Measurements from ENCODE around the gene ASIC1. TPM values are rescaled to one million over a fixed set of nuclear protein-coding genes. Genes with fewer than 3 reads are reported as not detected.
A peak's percentile ranks its signal among the peaks of the same experiment; 100 is the strongest.

Gene ASIC1
- total and polyA plus RNA-seq, 7 experiments from 2014 or later, result 0.14 to 10.1 (median 1.7) TPM

- Histone ChIP-seq H3K27me3 (ENCODE audit: control insufficient read depth in 2 of 2, insufficient read depth in 2 of 2, low read length in 2 of 2) (no peaks in the 10 kb centered on the region), H3K27ac (ENCODE audit: low read depth, low read length) (no peak overlapping the region), H3K4me1 (ENCODE audit: control insufficient read depth in 2 of 2, insufficient read depth in 2 of 2, low read length in 2 of 2) (peaks cover 0 to 5% of the 10 kb centered on the region in 2 donors), H3K9me3 (ENCODE audit: control insufficient read depth in 2 of 3, low read length in 3 of 3) (no peaks in the 10 kb centered on the region), H3K4me3 (ENCODE audit: low read length) (no peak overlapping the region), H3K36me3 (ENCODE audit: control insufficient read depth in 2 of 3, insufficient read depth in 3 of 3, low read length in 3 of 3) (peaks cover 15 to 81% (median 24%) of the 10 kb centered on the region in 3 experiments)
- no peak for ATAC-seq
- ChIA-PET POLR2A (interaction anchor here (0.7 to 4.0 kb wide), 2 partner anchors 21 to 26 kb away, joined by 3 to 23 read pairs; partner anchors contain the start of gene COX14), CTCF (interaction anchor here (1.4 to 3.4 kb wide), 3 partner anchors 12 to 86 kb away, joined by 4 to 20 read pairs (median 18); partner anchors contain the start of gene COX14)
- Mint-ChIP-seq H3K4me3 (no peak overlapping the region), H3K9me3 (no peaks in the 10 kb centered on the region), H3K27me3 (no peaks in the 10 kb centered on the region), H3K36me3 (peaks cover 0 to 29% (median 12%) of the 10 kb centered on the region in 5 donors), H3K4me1 (peaks cover 0 to 35% (median 30%) of the 10 kb centered on the region in 7 donors), H3K27ac (no peak overlapping the region)
- intact Hi-C loops (cut with micrococcal nuclease), result no loop called here
- DNase-seq, result no peak
Observed at GRCh38 chr12:50090391-50090790, 33.0 kb downstream of the ASIC1 start.

DNA sequence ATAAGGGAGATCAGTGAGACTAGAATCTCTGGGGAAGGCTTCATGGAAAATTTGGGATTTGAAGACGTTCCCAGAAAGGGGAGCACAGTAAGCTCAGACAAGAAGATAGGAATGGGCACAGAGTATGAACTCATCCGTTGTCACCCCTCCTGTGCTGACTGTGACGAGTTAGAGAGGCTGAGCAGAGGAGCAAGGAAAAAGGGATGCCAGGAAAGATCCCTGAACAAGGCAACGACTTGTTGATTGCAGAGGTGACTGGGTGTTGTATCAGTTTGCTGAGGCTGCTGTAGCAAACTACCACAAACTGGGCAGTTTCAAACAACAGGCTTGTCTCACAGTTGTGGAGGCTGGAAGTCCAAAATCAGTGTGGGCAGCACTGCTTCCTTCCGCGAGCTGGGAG is 40.6 kb downstream of the ASIC1 start:
- no peak overlapping the region for H3K4me3 ChIP-seq (ENCODE audit: low read length)
- peaks cover 14 to 44% (median 34%) of the 10 kb centered on the region in 5 donors for H3K36me3 Mint-ChIP-seq
- H3K27ac Mint-ChIP-seq, result peak overlapping the region in 1 of 9 donors; percentile 12
- H3K27me3 ChIP-seq (ENCODE audit: control insufficient read depth in 2 of 2, insufficient read depth in 2 of 2, low read length in 2 of 2), result peaks cover 0 to 3% of the 10 kb centered on the region in 2 donors
- DNase-seq (no peak), ATAC-seq (no peak)
- H3K4me1 Mint-ChIP-seq, result peaks cover 0 to 5% (median 0%) of the 10 kb centered on the region in 7 donors
- H3K36me3 ChIP-seq (ENCODE audit: control insufficient read depth in 2 of 3, insufficient read depth in 3 of 3, low read length in 3 of 3), result peaks cover 13 to 77% (median 33%) of the 10 kb centered on the region in 3 experiments
- no peaks in the 10 kb centered on the region for H3K4me1 ChIP-seq (ENCODE audit: control insufficient read depth in 2 of 2, insufficient read depth in 2 of 2, low read length in 2 of 2)
- H3K4me3 Mint-ChIP-seq, result no peak overlapping the region
- no peaks in the 10 kb centered on the region for H3K9me3 ChIP-seq (ENCODE audit: control insufficient read depth in 2 of 3, low read length in 3 of 3)
- H3K27ac ChIP-seq (ENCODE audit: low read depth, low read length), result no peak overlapping the region
- H3K27me3 Mint-ChIP-seq, result no peaks in the 10 kb centered on the region
- intact Hi-C loops (cut with micrococcal nuclease), result no loop called here
- no peaks in the 10 kb centered on the region for H3K9me3 Mint-ChIP-seq
- ChIA-PET CTCF (interaction anchor here (0.6 to 1.7 kb wide), 2 partner anchors 14 to 936 kb away, joined by 3 to 9 read pairs; partner anchors contain the start of gene COX14), POLR2A (interaction anchor here (3.5 kb wide), 1 partner anchor 13 kb away, joined by 26 read pairs; the partner anchor contains the start of gene COX14)

- ChIA-PET POLR2A (interaction anchor here (1.0 kb wide), 1 partner anchor 13 kb away, joined by 3 read pairs; the partner anchor contains the start of gene COX14), CTCF (interaction anchor here (2.4 kb wide), 1 partner anchor 12 kb away, joined by 9 read pairs; the partner anchor contains the start of gene COX14)
- Mint-ChIP-seq H3K27me3 (no peaks in the 10 kb centered on the region), H3K9me3 (no peaks in the 10 kb centered on the region), H3K4me1 (peaks cover 0 to 7% (median 0%) of the 10 kb centered on the region in 7 donors), H3K36me3 (peaks cover 14 to 41% (median 34%) of the 10 kb centered on the region in 5 donors), H3K27ac (peak overlapping the region in 5 of 9 donors; percentile 15 to 51 (median 28)), H3K4me3 (no peak overlapping the region)
- intact Hi-C loops (cut with micrococcal nuclease), result no loop called here
- Histone ChIP-seq H3K36me3 (ENCODE audit: control insufficient read depth in 2 of 3, insufficient read depth in 3 of 3, low read length in 3 of 3) (peaks cover 13 to 63% (median 29%) of the 10 kb centered on the region in 3 experiments), H3K9me3 (ENCODE audit: control insufficient read depth in 2 of 3, low read length in 3 of 3) (no peaks in the 10 kb centered on the region), H3K4me1 (ENCODE audit: control insufficient read depth in 2 of 2, insufficient read depth in 2 of 2, low read length in 2 of 2) (no peaks in the 10 kb centered on the region), H3K27me3 (ENCODE audit: control insufficient read depth in 2 of 2, insufficient read depth in 2 of 2, low read length in 2 of 2) (peaks cover 0 to 3% of the 10 kb centered on the region in 2 donors), H3K4me3 (ENCODE audit: low read length) (no peak overlapping the region), H3K27ac (ENCODE audit: low read depth, low read length) (no peak overlapping the region)
- DNase-seq, result no peak
- no peak for ATAC-seq
Observed at GRCh38 chr12:50099302-50100008, 42.1 kb downstream of the ASIC1 start.

DNA sequence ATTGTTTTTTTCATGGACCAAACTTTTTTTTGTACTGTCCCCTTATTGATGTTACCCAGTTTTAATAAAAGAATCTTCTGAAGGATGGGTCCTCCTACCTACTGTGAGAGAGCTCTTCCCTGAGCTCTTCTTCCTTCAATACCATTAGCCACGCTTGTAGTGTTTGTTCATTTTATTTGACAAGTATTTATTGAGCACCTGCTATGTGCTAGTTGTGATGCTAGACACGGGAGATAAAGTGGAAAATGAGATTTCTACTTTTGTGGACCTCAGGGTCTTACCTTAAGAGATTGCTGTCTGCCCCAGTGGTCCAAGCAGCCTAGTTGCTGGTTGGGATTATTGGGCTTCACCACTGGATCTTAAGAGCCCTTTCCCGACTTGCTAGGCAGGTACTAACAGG is 43.2 kb downstream of the ASIC1 start:
- H3K27ac Mint-ChIP-seq, result peak overlapping the region in 2 of 9 donors; percentile 57
- H3K36me3 ChIP-seq (ENCODE audit: control insufficient read depth in 2 of 3, insufficient read depth in 3 of 3, low read length in 3 of 3), result peaks cover 13 to 52% (median 24%) of the 10 kb centered on the region in 3 experiments
- no peaks in the 10 kb centered on the region for H3K4me1 ChIP-seq (ENCODE audit: control insufficient read depth in 2 of 2, insufficient read depth in 2 of 2, low read length in 2 of 2)
- DNase-seq (no peak), ATAC-seq (no peak)
- H3K4me3 ChIP-seq (ENCODE audit: low read length), result no peak overlapping the region
- no peaks in the 10 kb centered on the region for H3K9me3 ChIP-seq (ENCODE audit: control insufficient read depth in 2 of 3, low read length in 3 of 3)
- H3K36me3 Mint-ChIP-seq, result peaks cover 14 to 34% (median 29%) of the 10 kb centered on the region in 5 donors
- no peak overlapping the region for H3K4me3 Mint-ChIP-seq
- H3K27ac ChIP-seq (ENCODE audit: low read depth, low read length), result no peak overlapping the region
- peaks cover 0 to 3% of the 10 kb centered on the region in 2 donors for H3K27me3 ChIP-seq (ENCODE audit: control insufficient read depth in 2 of 2, insufficient read depth in 2 of 2, low read length in 2 of 2)
- intact Hi-C loops (cut with micrococcal nuclease), result no loop called here
- no peaks in the 10 kb centered on the region for H3K27me3 Mint-ChIP-seq
- CTCF ChIA-PET, result interaction anchor here (2.4 kb wide), 1 partner anchor 11 kb away, joined by 9 read pairs; the partner anchor contains the start of gene COX14
- POLR2A ChIA-PET, result interaction anchor here (1.1 to 1.9 kb wide), 2 partner anchors 11 to 16 kb away, joined by 4 to 12 read pairs; partner anchors contain the start of gene COX14
- peaks cover 0 to 4% (median 0%) of the 10 kb centered on the region in 7 donors for H3K4me1 Mint-ChIP-seq
- H3K9me3 Mint-ChIP-seq, result no peaks in the 10 kb centered on the region

GRCh38 chr12:50101663-50102062 is 44.3 kb downstream of the ASIC1 start:
- H3K36me3 Mint-ChIP-seq, result peaks cover 3 to 23% (median 18%) of the 10 kb centered on the region in 5 donors
- CTCF ChIA-PET, result interaction anchor here (1.1 to 1.2 kb wide), 2 partner anchors 12 to 74 kb away, joined by 4 read pairs; no protein-coding TSS in a partner anchor
- no peaks in the 10 kb centered on the region for H3K27me3 Mint-ChIP-seq
- Histone ChIP-seq H3K27me3 (ENCODE audit: control insufficient read depth in 2 of 2, insufficient read depth in 2 of 2, low read length in 2 of 2) (peaks cover 0 to 3% of the 10 kb centered on the region in 2 donors), H3K36me3 (ENCODE audit: control insufficient read depth in 2 of 3, insufficient read depth in 3 of 3, low read length in 3 of 3) (peaks cover 4 to 41% (median 15%) of the 10 kb centered on the region in 3 experiments), H3K9me3 (ENCODE audit: control insufficient read depth in 2 of 3, low read length in 3 of 3) (no peaks in the 10 kb centered on the region), H3K4me1 (ENCODE audit: control insufficient read depth in 2 of 2, insufficient read depth in 2 of 2, low read length in 2 of 2) (no peaks in the 10 kb centered on the region), H3K4me3 (ENCODE audit: low read length) (no peak overlapping the region), H3K27ac (ENCODE audit: low read depth, low read length) (no peak overlapping the region)
- peak overlapping the region in 2 of 9 donors; percentile 10 to 27 for H3K27ac Mint-ChIP-seq
- H3K9me3 Mint-ChIP-seq, result no peaks in the 10 kb centered on the region
- no peak for DNase-seq
- no peak overlapping the region for H3K4me3 Mint-ChIP-seq
- no peak for ATAC-seq
- H3K4me1 Mint-ChIP-seq, result peaks cover 0 to 3% (median 0%) of the 10 kb centered on the region in 7 donors
- intact Hi-C loops (cut with micrococcal nuclease), result no loop called here
- POLR2A ChIA-PET, result interaction anchor here (1.9 to 2.3 kb wide), 2 partner anchors 10 kb away, joined by 11 to 12 read pairs; partner anchors contain the start of gene COX14

- ATAC-seq (no peak), DNase-seq (no peak)
- H3K4me1 Mint-ChIP-seq, result peaks cover 0 to 3% (median 0%) of the 10 kb centered on the region in 7 donors
- CTCF ChIA-PET, result interaction anchor here (1.1 to 1.2 kb wide), 2 partner anchors 12 to 74 kb away, joined by 4 read pairs; no protein-coding TSS in a partner anchor
- H3K27ac Mint-ChIP-seq, result peak overlapping the region in 1 of 9 donors; percentile 11
- Histone ChIP-seq H3K27ac (ENCODE audit: low read depth, low read length) (no peak overlapping the region), H3K4me1 (ENCODE audit: control insufficient read depth in 2 of 2, insufficient read depth in 2 of 2, low read length in 2 of 2) (no peaks in the 10 kb centered on the region), H3K36me3 (ENCODE audit: control insufficient read depth in 2 of 3, insufficient read depth in 3 of 3, low read length in 3 of 3) (peaks cover 0 to 37% (median 14%) of the 10 kb centered on the region in 3 experiments), H3K9me3 (ENCODE audit: control insufficient read depth in 2 of 3, low read length in 3 of 3) (no peaks in the 10 kb centered on the region), H3K4me3 (ENCODE audit: low read length) (no peak overlapping the region), H3K27me3 (ENCODE audit: control insufficient read depth in 2 of 2, insufficient read depth in 2 of 2, low read length in 2 of 2) (peaks cover 0 to 3% of the 10 kb centered on the region in 2 donors)
- peaks cover 0 to 19% (median 15%) of the 10 kb centered on the region in 5 donors for H3K36me3 Mint-ChIP-seq
- no peaks in the 10 kb centered on the region for H3K27me3 Mint-ChIP-seq
- H3K4me3 Mint-ChIP-seq, result no peak overlapping the region
- POLR2A ChIA-PET, result interaction anchor here (2.3 kb wide), 1 partner anchor 9 kb away, joined by 11 read pairs; the partner anchor contains the start of gene COX14
- intact Hi-C loops (cut with micrococcal nuclease), result no loop called here
- H3K9me3 Mint-ChIP-seq, result no peaks in the 10 kb centered on the region
Observed at GRCh38 chr12:50102131-50102531, 44.7 kb downstream of the ASIC1 start.

Data from naive thymus-derived CD4-positive, alpha-beta T cell (primary cell).